Heart left ventricle (tissue), 16 donors: ENCODE data around the gene ZAP70. TPM values are rescaled to one million over a fixed set of nuclear protein-coding genes. Genes with fewer than 3 reads are reported as not detected.

ENCODE experiments used
- ATAC-seq, 4 donors: fragments of 200-7000 bp; cut with Tn5 transposase; one replicate each; pipeline ENCODE4 v1.9.1; 2020 to 2022; ENCODE audit warnings: moderate library complexity in 4 of 4, mild to moderate bottlenecking in 3 of 4, moderate number of reproducible peaks in 1 of 4
- DNase-seq, 5 donors: peaks; one replicate each; pipeline ENCODE4 v3.0.0-alpha.2; 2020
- H3K27ac ChIP-seq, 12 donors: fragments of 200-600 bp; sonication (generic) in 4 of 12; one replicate each; pipeline versions ENCODE4 v1.5.0 to v1.8.0; 2016 to 2022; ENCODE audit warnings: mild to moderate bottlenecking in 2 of 12
- H3K27me3 ChIP-seq, 9 donors: fragments of 200-600 bp; sonication (generic) in 2 of 9; one replicate each; pipeline versions ENCODE4 v1.5.1 to v1.8.0; 2016 to 2022; ENCODE audit warnings: mild to moderate bottlenecking in 3 of 9
- H3K36me3 ChIP-seq, 9 donors: fragments of 200-600 bp; sonication (generic) in 2 of 9; one replicate each; pipeline versions ENCODE4 v1.5.0 to v1.8.0; 2018 to 2022; ENCODE audit warnings: mild to moderate bottlenecking in 2 of 9
- H3K4me1 ChIP-seq, 12 donors: fragments of 200-600 bp; sonication (generic) in 4 of 12; one replicate each; pipeline versions ENCODE4 v1.5.0 to v1.8.0; 2016 to 2022; ENCODE audit warnings: mild to moderate bottlenecking in 3 of 12
- H3K4me3 ChIP-seq, 12 donors: fragments of 200-600 bp; sonication (generic) in 4 of 12; one replicate each; pipeline versions ENCODE4 v1.5.0 to v1.8.0; 2017 to 2022; ENCODE audit warnings: mild to moderate bottlenecking in 9 of 12, moderate library complexity in 4 of 12
- H3K9me3 ChIP-seq, 12 donors: fragments of 200-600 bp; sonication (generic) in 4 of 12; one replicate each; pipeline versions ENCODE4 v1.5.0 to v1.8.0; 2016 to 2022; ENCODE audit warnings: mild to moderate bottlenecking in 1 of 12
- CTCF ChIP-seq, 12 donors: fragments of 200-600 bp; sonication (generic) in 4 of 12; IDR thresholded peaks; one replicate each; pipeline versions ENCODE4 v1.5.0 to v1.8.0; 2018 to 2022; ENCODE audit warnings: antibody characterized with exemption in 12 of 12, mild to moderate bottlenecking in 5 of 12
- POLR2A ChIP-seq, 2 donors: fragments of 450-650 bp; IDR thresholded peaks; one replicate each; pipeline ENCODE4 v1.6.1; 2017; ENCODE audit warnings: antibody characterized with exemption in 2 of 2, mild to moderate bottlenecking in 2 of 2, moderate library complexity in 2 of 2
- WGBS, 4 donors: extraction: QIAGEN DNeasy Blood & Tissue Kit in 2 of 4; methylation state at CpG; one replicate each; pipeline versions ENCODE4 v1.1.5 to v1.1.7; 2013 to 2018; 5-methylcytosine and 5-hydroxymethylcytosine counted together
- intact Hi-C, 10 donors: fragments of 100-400 bp; cut with DNase I; formaldehyde crosslinking; loops; one replicate each; pipeline versions ENCODE4 v1.11.1 to v1.14.2; 2022
- polyA plus RNA-seq, 2 donors: library from polyadenylated mRNA; stranded (reverse); fragments of 200-250 nt; gene quantifications; one replicate each; pipeline ENCODE4 v1.2.3, GENCODE V29; 2013
- total RNA-seq, 9 donors: library from RNA; depleted of rRNA in 2 of 9; stranded (reverse); fragments of >200 nt in 2 of 9; fragmentation: NEBNext Ultra II Directional in 3 of 9; extraction: Animal tissue kit (Norgen Biotek cat#: 25700) in 3 of 9; gene quantifications; one replicate each; pipeline versions ENCODE4 v1.1.0 to v1.2.4, GENCODE V29; 2016 to 2023
- donor health status: ischemic (EF 13 %, LVEDD 7.1; RV severe dilation, severe dysfunction).
- donor health status: healthy with polysubstance abuse.
- donor health status: DM: no; HTN: yes; CAD: no.
- donor health status: DM: no; HTN: no; CAD: no.
- donor health status: ischemic (EF 25% LVEDD 6.9; RV normal size, moderate dysfunction).
- donor health status: ischemic (EF 25% LVEDD 5.7; RV mildly dilated, moderate dysfunction).
- donor health status: healthy.
- donor health status: DM: yes; HTN: yes; CAD: no.
- donor health status: ischemic (EF 35%, LVEDD 5.7; RV mildly dilated, moderate dysfunction).
- donor health status: nonischemic (EF 11% LVEDD 7.7; RV severe dilation, severe dysfunction).
- donor health status: DM: yes; HTN: yes; CAD: no.
- donor health status: PGD.
- donor health status: ischemic (EF 29% LVEDD 5.4; RV normal size, mild dysfunction).
- donor health status: nonischemic (EF 23%, LVEDD 6.1; RV moderate dilation, normal function).

The ZAP70 gene
- total and polyA plus RNA-seq, 11 donors = 0.16 to 13.5 (median 0.70) TPM; not detected in 1

- no peak for ATAC-seq
- no peak overlapping the region for H3K27ac ChIP-seq
- intact Hi-C loops = no loop called here
- no peaks in the 10 kb centered on the region for H3K27me3 ChIP-seq
- H3K4me1 ChIP-seq = peaks cover 0 to 10% (median 4%) of the 10 kb centered on the region in 12 donors
- WGBS, 4 donors = 94 to 97% (median 95%) methylated on average over 16 to 28 of the region's 28 CpGs
- H3K36me3 ChIP-seq = no peaks in the 10 kb centered on the region
- H3K4me3 ChIP-seq = no peak overlapping the region
- H3K9me3 ChIP-seq = peaks cover 0 to 14% (median 8%) of the 10 kb centered on the region in 12 donors
- no peak for TF ChIP-seq POLR2A (IDR thresholded peaks at IDR 0.05)
- no peak for TF ChIP-seq CTCF (IDR thresholded peaks at IDR 0.05)
- peak in 1 of 5 donors; percentile 24 for DNase-seq
These were observed 19.3 kb downstream of the ZAP70 start for GRCh38 chr2:97732436-97733340.

- H3K27ac ChIP-seq = no peak overlapping the region
- 91 to 97% (median 92%) methylated on average over 11 to 20 of the region's 20 CpGs for whole genome bisulfite sequencing, 4 donors
- H3K27me3 ChIP-seq = no peaks in the 10 kb centered on the region
- peaks cover 0 to 2% (median 0%) of the 10 kb centered on the region in 12 donors for H3K4me1 ChIP-seq
- peaks cover 0 to 14% (median 8%) of the 10 kb centered on the region in 12 donors for H3K9me3 ChIP-seq
- intact Hi-C loops = no loop called here
- H3K4me3 ChIP-seq = no peak overlapping the region
- no peak for ATAC-seq
- no peak for TF ChIP-seq CTCF (IDR thresholded peaks at IDR 0.05)
- no peak for TF ChIP-seq POLR2A (IDR thresholded peaks at IDR 0.05)
- DNase-seq = peak in 1 of 5 donors; percentile 17
- H3K36me3 ChIP-seq = no peaks in the 10 kb centered on the region
These were observed 20.1 kb downstream of the ZAP70 start for GRCh38 chr2:97733341-97734035.

DNA sequence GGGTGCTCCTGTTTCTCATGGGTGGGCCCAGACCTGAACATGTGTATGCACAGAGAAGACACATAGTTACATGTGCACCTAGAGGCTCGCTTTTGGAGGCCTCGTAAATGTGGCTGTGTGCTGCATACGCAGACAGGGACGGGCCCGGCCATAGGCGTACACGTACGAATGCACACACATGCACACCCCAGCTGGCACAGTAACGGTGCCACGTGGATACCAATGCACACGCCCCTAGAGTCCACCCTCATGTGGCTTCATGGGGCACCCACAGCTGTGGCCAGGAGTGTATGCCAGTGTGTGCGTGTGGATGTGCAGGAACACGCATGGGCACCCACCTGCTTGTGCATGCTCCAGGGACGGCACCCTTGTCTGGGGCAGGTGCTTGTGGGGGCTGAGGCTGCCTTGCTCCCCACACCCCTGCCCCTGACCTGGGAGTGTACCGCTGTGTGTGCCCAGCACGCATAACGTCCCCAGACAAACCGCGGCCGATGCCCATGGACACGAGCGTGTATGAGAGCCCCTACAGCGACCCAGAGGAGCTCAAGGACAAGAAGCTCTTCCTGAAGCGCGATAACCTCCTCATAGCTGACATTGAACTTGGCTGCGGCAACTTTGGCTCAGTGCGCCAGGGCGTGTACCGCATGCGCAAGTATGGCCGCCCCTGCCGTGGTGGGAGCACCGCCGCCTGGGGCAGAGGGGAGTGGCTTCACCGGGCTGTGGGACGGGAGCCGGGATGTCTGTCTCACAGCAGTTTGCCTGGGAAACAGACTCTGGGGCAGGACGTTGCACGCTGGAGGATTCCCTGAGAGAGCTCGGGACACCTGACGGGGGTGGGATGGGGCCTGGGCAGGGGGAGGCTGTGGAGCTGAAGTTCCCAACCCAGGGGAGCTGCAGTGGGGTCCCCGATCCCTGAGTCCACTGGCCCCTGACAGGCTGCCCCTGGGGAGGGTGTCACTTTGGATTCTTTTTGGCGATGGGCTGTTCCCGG, 21.0 kb downstream of the ZAP70 start:
- TF ChIP-seq POLR2A (IDR thresholded peaks at IDR 0.05) (no peak), CTCF (IDR thresholded peaks at IDR 0.05) (no peak)
- no peak overlapping the region for H3K4me3 ChIP-seq
- peaks cover 0 to 14% (median 8%) of the 10 kb centered on the region in 12 donors for H3K9me3 ChIP-seq
- H3K36me3 ChIP-seq = no peaks in the 10 kb centered on the region
- H3K4me1 ChIP-seq = no peaks in the 10 kb centered on the region
- no peaks in the 10 kb centered on the region for H3K27me3 ChIP-seq
- no peak overlapping the region for H3K27ac ChIP-seq
- intact Hi-C loops = no loop called here
- DNase-seq (peak in 1 of 5 donors; percentile 27), ATAC-seq (peak in 1 of 4 donors; percentile 6)
- WGBS, 4 donors = 94 to 95% (median 94%) methylated on average over 21 to 44 of the region's 44 CpGs
